Smooth muscle cell of the umbilical artery (primary cell): Measurements from ENCODE around the gene CRYGB. TPM values are rescaled to one million over a fixed set of nuclear protein-coding genes. Genes with fewer than 3 reads are reported as not detected.

Source experiments
- total RNA-seq: library from RNA; depleted of rRNA; stranded (reverse); fragments of >200 nt; gene quantifications from 2 replicates; pipeline ENCODE4 v1.2.3, GENCODE V29; 2014

The CRYGB gene
- not detected in 2 replicates for total RNA-seq

GRCh38 chr2:208146006-208146405, at the start of gene CRYGB:
CRYGB (minus strand) TSS chr2:208146158; CDS start chr2:208146120, 38 bp downstream.

GRCh38 chr2:208189810-208190503, 44.0 kb upstream of the CRYGB start, which contains the start of gene C2orf80:
C2orf80 (minus strand) TSS chr2:208190030; CDS start chr2:208186986, 3,044 bp downstream.

GRCh38 chr2:208163489-208163888, 17.5 kb upstream of the CRYGB start, which contains the start of gene CRYGA:
CRYGA (minus strand) TSS chr2:208163589; CDS start chr2:208163556, 33 bp downstream.

GRCh38 chr2:208129744-208130711, 15.9 kb downstream of the CRYGB start, which contains the start of gene CRYGC:
CRYGC (minus strand) TSS chr2:208129828; CDS start chr2:208129792, 36 bp downstream.

GRCh38 chr2:208124013-208124715, 21.8 kb downstream of the CRYGB start, which contains the start of gene CRYGD:
CRYGD (minus strand) TSS chr2:208124524; CDS start chr2:208124473, 51 bp downstream.

Other genes with a start within 250 kb of the CRYGB start
- 11.6 and 16.3 TPM in 2 replicates for gene PLEKHM3, start 120.6 kb downstream of the CRYGB start, total RNA-seq
- gene CRYGD, start 21.6 kb downstream of the CRYGB start, total RNA-seq: not detected in 2 replicates
- not detected in 2 replicates for gene CRYGC, start 16.3 kb downstream of the CRYGB start, total RNA-seq
- gene CRYGA, start 17.4 kb upstream of the CRYGB start, total RNA-seq: not detected in 2 replicates
- gene C2orf80, start 43.9 kb upstream of the CRYGB start, total RNA-seq: not detected in 2 replicates
- gene IDH1, start 108.9 kb upstream of the CRYGB start, total RNA-seq: 228 and 311 TPM in 2 replicates
- 35.9 TPM in 2 replicates for gene PIKFYVE, start 120.1 kb upstream of the CRYGB start, total RNA-seq